Brain pericyte (primary cell): ENCODE results near the gene ALDH4A1.
"Not testable (repeated sequence)": the region's sequence is repeated elsewhere in the genome, so short reads cannot be mapped to it uniquely, and the experiment has no call there.

ENCODE experiments used
- DNase-seq: peaks from one replicate; pipeline ENCODE4 v3.0.0-alpha.2; 2012; ENCODE audit warnings: low read depth, low spot score

ALDH4A1 gene

GRCh38 chr1:18858070-18858688 lies 44.2 kb downstream of the ALDH4A1 start:
- DNase-seq: no peak

GRCh38 chr1:18856435-18856834 lies 45.9 kb downstream of the ALDH4A1 start:
- DNase-seq: no peak

- DNase-seq: no peak
These were observed 46.8 kb downstream of the ALDH4A1 start for GRCh38 chr1:18855573-18855972.

GRCh38 chr1:18854331-18855025 lies 47.9 kb downstream of the ALDH4A1 start:
- no peak for DNase-seq

GRCh38 chr1:18852501-18852900 lies 49.9 kb downstream of the ALDH4A1 start:
- no peak for DNase-seq

- no peak for DNase-seq
These were observed 53.1 kb downstream of the ALDH4A1 start for GRCh38 chr1:18849261-18849711.

DNA sequence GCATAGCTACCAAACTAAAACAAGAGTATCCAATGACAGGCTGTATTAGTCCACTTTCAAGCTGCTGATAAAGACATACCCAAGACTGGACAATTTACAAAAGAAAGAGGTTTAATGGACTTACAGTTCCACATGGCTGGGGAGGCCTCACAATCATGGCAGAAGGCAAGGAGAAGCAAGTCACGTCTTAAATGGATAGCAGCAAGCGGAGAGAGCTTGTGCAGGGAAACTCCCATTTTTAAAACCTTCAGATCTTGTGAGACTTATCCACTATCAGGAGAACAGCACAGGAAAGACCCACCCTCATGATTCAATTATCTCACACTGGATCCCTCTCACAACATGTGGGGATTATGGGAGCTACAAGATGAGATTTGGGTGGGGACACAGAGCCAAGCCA lies 54.6 kb downstream of the ALDH4A1 start:
- DNase-seq: not testable (repeated sequence)

- no peak for DNase-seq
These were observed 62.2 kb downstream of the ALDH4A1 start for GRCh38 chr1:18840145-18840544.

DNA sequence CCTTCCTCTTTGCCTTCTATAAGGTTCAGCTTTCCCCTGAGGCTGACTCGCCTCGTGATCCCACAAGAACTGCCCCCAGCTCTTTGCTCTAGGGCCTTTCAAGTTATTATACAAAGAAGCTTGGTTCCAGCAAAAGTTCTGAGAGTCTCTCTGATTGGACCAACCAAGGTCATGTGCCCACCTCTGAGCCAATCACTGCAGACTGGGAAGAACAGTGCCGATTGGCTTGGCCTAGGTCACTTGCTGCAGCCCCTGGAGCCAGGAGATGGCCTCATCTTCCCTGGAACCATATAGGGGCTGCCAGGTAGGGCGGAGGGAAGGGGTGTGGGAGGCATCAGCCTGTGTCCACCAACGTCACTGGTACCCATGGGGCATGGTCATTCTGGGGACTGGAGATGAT lies 65.7 kb downstream of the ALDH4A1 start:
- DNase-seq: no peak

DNA sequence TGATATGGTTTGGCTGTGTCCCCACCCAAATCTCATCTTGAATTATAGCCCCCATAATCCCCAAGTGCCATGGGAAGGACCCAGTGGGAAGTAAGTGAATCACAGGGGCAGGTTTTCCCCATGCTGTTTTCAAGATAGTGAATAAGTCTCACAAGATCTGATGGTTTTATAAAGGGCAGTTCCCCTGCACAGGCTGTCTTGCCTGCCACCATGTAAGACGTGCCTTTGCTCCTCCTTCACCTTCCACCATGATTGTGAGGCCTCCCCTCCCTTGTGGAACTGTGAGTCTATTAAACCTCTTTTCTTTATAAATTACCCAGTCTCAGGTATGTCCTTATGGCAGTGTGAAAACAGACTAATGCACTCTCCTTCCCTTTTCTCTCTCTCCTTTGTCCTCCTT lies 70.0 kb downstream of the ALDH4A1 start:
- not testable (repeated sequence) for DNase-seq

GRCh38 chr1:18831656-18832055 lies 70.7 kb downstream of the ALDH4A1 start:
- DNase-seq: no peak

DNA sequence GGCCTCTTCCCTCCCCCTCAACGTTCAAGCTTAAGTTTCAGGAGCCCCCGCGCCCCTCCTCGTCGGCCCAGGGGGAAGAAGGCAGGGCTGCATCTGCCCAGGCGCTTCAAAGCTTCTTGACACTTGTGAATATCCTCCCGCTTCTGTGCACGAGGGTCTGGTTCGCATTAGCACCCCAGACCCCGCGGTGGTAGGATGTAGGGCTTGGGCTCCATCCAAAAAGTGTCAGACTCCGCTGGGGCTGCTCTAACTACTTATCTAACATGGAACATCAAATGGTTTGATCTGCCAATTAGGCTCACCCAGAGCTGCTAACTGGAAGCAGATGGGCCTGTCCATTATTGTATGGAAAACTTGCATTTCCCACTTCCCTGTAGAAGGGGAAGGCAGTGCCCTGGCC lies 71.8 kb downstream of the ALDH4A1 start:
- no peak for DNase-seq

DNA sequence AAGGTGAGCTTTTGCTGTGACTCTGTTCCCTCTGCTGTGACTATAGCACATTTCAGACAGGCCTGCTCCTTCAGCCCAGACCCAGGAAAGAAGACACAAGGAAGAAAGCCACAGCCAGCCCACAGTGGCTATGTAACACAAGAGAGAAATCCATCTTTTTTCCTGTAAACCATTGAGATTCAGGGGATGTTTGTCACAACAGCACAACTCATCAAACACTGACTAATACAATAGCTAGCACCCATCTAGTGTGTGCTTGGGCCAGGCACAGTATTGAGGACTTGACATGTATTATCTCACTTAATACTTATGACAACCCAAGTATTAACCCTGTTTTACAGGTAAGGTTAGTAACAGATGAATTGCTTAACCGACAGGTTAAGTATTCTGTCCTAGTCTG lies 72.7 kb downstream of the ALDH4A1 start:
- DNase-seq: no peak

GRCh38 chr1:18828224-18828623 lies 74.1 kb downstream of the ALDH4A1 start:
- DNase-seq: no peak

- no peak for DNase-seq
These were observed 78.9 kb downstream of the ALDH4A1 start for GRCh38 chr1:18823438-18823837.
